ENCODE results near the gene ADGRV1.

DNA sequence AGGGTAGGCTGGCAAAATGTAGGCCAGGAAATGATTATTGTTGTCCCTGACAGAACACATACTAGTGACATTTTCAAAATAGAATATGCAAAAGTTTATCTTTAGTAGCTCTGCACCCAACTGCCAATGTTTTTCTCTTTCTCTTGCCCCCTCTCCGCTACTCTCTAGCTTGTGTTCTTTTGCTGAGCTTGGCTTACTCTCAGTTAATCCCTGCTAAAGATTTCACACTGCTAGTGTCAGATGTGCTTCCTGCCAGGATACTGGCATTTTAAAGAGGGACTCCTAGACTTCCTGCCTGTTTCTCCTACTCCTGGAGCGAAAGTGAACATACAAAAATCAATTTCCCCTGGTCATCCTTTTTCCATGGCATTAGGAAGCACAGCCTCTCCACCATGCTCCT, 564.1 kb downstream of the ADGRV1 start:
- TF ChIP-seq EP300 (IDR thresholded peaks at IDR 0.05) (no peak), POLR2A (IDR thresholded peaks at IDR 0.05) (no peak), POLR2AphosphoS5 (IDR thresholded peaks at IDR 0.05) (no peak)
- TF ChIP-seq, protein P1, sequence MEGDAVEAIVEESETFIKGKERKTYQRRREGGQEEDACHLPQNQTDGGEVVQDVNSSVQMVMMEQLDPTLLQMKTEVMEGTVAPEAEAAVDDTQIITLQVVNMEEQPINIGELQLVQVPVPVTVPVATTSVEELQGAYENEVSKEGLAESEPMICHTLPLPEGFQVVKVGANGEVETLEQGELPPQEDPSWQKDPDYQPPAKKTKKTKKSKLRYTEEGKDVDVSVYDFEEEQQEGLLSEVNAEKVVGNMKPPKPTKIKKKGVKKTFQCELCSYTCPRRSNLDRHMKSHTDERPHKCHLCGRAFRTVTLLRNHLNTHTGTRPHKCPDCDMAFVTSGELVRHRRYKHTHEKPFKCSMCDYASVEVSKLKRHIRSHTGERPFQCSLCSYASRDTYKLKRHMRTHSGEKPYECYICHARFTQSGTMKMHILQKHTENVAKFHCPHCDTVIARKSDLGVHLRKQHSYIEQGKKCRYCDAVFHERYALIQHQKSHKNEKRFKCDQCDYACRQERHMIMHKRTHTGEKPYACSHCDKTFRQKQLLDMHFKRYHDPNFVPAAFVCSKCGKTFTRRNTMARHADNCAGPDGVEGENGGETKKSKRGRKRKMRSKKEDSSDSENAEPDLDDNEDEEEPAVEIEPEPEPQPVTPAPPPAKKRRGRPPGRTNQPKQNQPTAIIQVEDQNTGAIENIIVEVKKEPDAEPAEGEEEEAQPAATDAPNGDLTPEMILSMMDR (IDR thresholded peaks at IDR 0.05), result no peak
